Measurements from ENCODE around the gene USP17L11. TPM values are rescaled to one million over a fixed set of nuclear protein-coding genes. Genes with fewer than 3 reads are reported as not detected.

USP17L11 gene
- total RNA-seq, 1 experiment from 2014 or later = not detected

Other genes starting within 250 kb of the USP17L11 start
- not detected in 2 replicates for gene FAM90A26, start 45.0 kb upstream of the USP17L11 start, total RNA-seq (2014; rRNA removed; shearing (Covaris generic); ENCODE audit: low replicate concordance)
- gene USP17L10, start 4.7 kb upstream of the USP17L11 start, total RNA-seq (2014; rRNA removed; shearing (Covaris generic); ENCODE audit: low replicate concordance) = not detected in 2 replicates
- gene USP17L12, start 4.7 kb downstream of the USP17L11 start, total RNA-seq (2014; rRNA removed; shearing (Covaris generic); ENCODE audit: low replicate concordance) = not detected in 2 replicates
- not detected in 2 replicates for gene USP17L13, start 9.5 kb downstream of the USP17L11 start, total RNA-seq (2014; rRNA removed; shearing (Covaris generic); ENCODE audit: low replicate concordance)
- not detected in 2 replicates for gene USP17L15, start 19.0 kb downstream of the USP17L11 start, total RNA-seq (2014; rRNA removed; shearing (Covaris generic); ENCODE audit: low replicate concordance)
- gene USP17L17, start 28.5 kb downstream of the USP17L11 start, total RNA-seq (2014; rRNA removed; shearing (Covaris generic); ENCODE audit: low replicate concordance) = not detected in 2 replicates
- gene USP17L18, start 33.2 kb downstream of the USP17L11 start, total RNA-seq (2014; rRNA removed; shearing (Covaris generic); ENCODE audit: low replicate concordance) = not detected in 2 replicates
- gene USP17L19, start 38.0 kb downstream of the USP17L11 start, total RNA-seq (2014; rRNA removed; shearing (Covaris generic); ENCODE audit: low replicate concordance) = not detected in 2 replicates
- not detected in 2 replicates for gene USP17L20, start 42.7 kb downstream of the USP17L11 start, total RNA-seq (2014; rRNA removed; shearing (Covaris generic); ENCODE audit: low replicate concordance)
- gene USP17L21, start 47.5 kb downstream of the USP17L11 start, total RNA-seq (2014; rRNA removed; shearing (Covaris generic); ENCODE audit: low replicate concordance) = not detected in 2 replicates
- gene USP17L22, start 52.2 kb downstream of the USP17L11 start, total RNA-seq (2014; rRNA removed; shearing (Covaris generic); ENCODE audit: low replicate concordance) = not detected in 2 replicates
- not detected in 2 replicates for gene USP17L24, start 109.8 kb downstream of the USP17L11 start, total RNA-seq (2014; rRNA removed; shearing (Covaris generic); ENCODE audit: low replicate concordance)
- gene USP17L25, start 114.5 kb downstream of the USP17L11 start, total RNA-seq (2014; rRNA removed; shearing (Covaris generic); ENCODE audit: low replicate concordance) = not detected in 2 replicates
- gene USP17L26, start 119.3 kb downstream of the USP17L11 start, total RNA-seq (2014; rRNA removed; shearing (Covaris generic); ENCODE audit: low replicate concordance) = not detected in 2 replicates
- not detected in 2 replicates for gene USP17L5, start 124.0 kb downstream of the USP17L11 start, total RNA-seq (2014; rRNA removed; shearing (Covaris generic); ENCODE audit: low replicate concordance)
- gene USP17L27, start 128.7 kb downstream of the USP17L11 start, total RNA-seq (2014; rRNA removed; shearing (Covaris generic); ENCODE audit: low replicate concordance) = not detected in 2 replicates
- not detected in 2 replicates for gene USP17L28, start 133.5 kb downstream of the USP17L11 start, total RNA-seq (2014; rRNA removed; shearing (Covaris generic); ENCODE audit: low replicate concordance)
- not detected in 2 replicates for gene USP17L29, start 138.2 kb downstream of the USP17L11 start, total RNA-seq (2014; rRNA removed; shearing (Covaris generic); ENCODE audit: low replicate concordance)
- not detected in 2 replicates for gene USP17L30, start 147.7 kb downstream of the USP17L11 start, total RNA-seq (2014; rRNA removed; shearing (Covaris generic); ENCODE audit: low replicate concordance)
- gene DEFB131A, start 229.0 kb downstream of the USP17L11 start, total RNA-seq (2014; rRNA removed; shearing (Covaris generic); ENCODE audit: low replicate concordance) = not detected in 2 replicates

All from MG63 (cell line).